ENCODE measurements around the gene CRYBB1.

- TF ChIP-seq POLR2AphosphoS5 (IDR thresholded peaks at IDR 0.05; ENCODE audit: borderline replicate concordance, low read depth, low read length) (no peak), EZH2 (IDR thresholded peaks at IDR 0.05) (no peak), FOXP2 (optimal IDR thresholded peaks at IDR 0.05; ENCODE audit: control extremely low read depth, extremely low read length, insufficient read depth) (no peak)
Measured at GRCh38 chr22:26574001-26574723, 43.7 kb downstream of the CRYBB1 start.
